ENCODE measurements around the gene SSR4. TPM values are rescaled to one million over a fixed set of nuclear protein-coding genes. Genes with fewer than 3 reads are reported as not detected.

SSR4 gene
- total RNA-seq, result 100 to 1,000 TPM in 1 of 2 donors, 10 to 100 TPM in 1; 93.6 to 110 TPM

GRCh38 chrX:153794018-153794896 is at the start of gene SSR4, which contains the start of gene IDH3G:
TSS of gene SSR4 (plus strand) at chrX:153794668. CDS start at chrX:153794688, 20 bp downstream.
TSS of gene IDH3G (minus strand) at chrX:153794375. CDS start at chrX:153794326, 49 bp downstream.

GRCh38 chrX:153763989-153764755 is 30.3 kb upstream of the SSR4 start, which contains the start of gene PLXNB3:
TSS of gene PLXNB3 (plus strand) at chrX:153764249. CDS start at chrX:153765536, 1,287 bp downstream.

GRCh38 chrX:153780678-153781427 is 13.6 kb upstream of the SSR4 start, which contains the start of gene SRPK3:
TSS of gene SRPK3 (plus strand) at chrX:153781041. CDS start at chrX:153781087, 46 bp downstream.

GRCh38 chrX:153829799-153830639 is 35.6 kb downstream of the SSR4 start, which contains the start of gene PDZD4:
TSS of gene PDZD4 (minus strand) at chrX:153830544. CDS start at chrX:153830298, 246 bp downstream.

Other genes with a start within 250 kb of the SSR4 start
- 10 to 100 TPM; 36.5 to 41.3 TPM for gene CCNQ, start 195.5 kb upstream of the SSR4 start, total RNA-seq
- 1 to 10 TPM; 2.3 to 4.1 TPM for gene DUSP9, start 147.5 kb upstream of the SSR4 start, total RNA-seq
- gene PNCK, start 120.9 kb upstream of the SSR4 start, total RNA-seq, result 1 to 10 TPM in 1 of 2 donors, under 1 TPM in 1; 0.33 to 1.4 TPM
- 10 to 100 TPM; 46.0 to 58.8 TPM for gene SLC6A8, start 106.7 kb upstream of the SSR4 start, total RNA-seq
- gene BCAP31, start 70.3 kb upstream of the SSR4 start, total RNA-seq, result 100 to 1,000 TPM; 150 to 223 TPM
- 100 to 1,000 TPM in 1 of 2 donors, 10 to 100 TPM in 1; 88.4 to 114 TPM for gene ABCD1, start 69.8 kb upstream of the SSR4 start, total RNA-seq
- gene PLXNB3, start 30.4 kb upstream of the SSR4 start, total RNA-seq, result 1 to 10 TPM; 8.7 to 9.6 TPM
- gene SRPK3, start 13.6 kb upstream of the SSR4 start, total RNA-seq, result under 1 TPM; under 0.01 to 0.33 TPM
- 10 to 100 TPM; 49.3 to 54.7 TPM for gene IDH3G, start 293 bp upstream of the SSR4 start, total RNA-seq
- 1 to 10 TPM in 1 of 2 donors, under 1 TPM in 1; 1.00 to 1.7 TPM for gene PDZD4, start 35.9 kb downstream of the SSR4 start, total RNA-seq
- gene L1CAM, start 91.5 kb downstream of the SSR4 start, total RNA-seq, result 100 to 1,000 TPM; 127 to 207 TPM
- gene AVPR2, start 110.0 kb downstream of the SSR4 start, total RNA-seq, result under 1 TPM in 1 of 2 donors, not detected in 1; 0.33 TPM
- 1 to 10 TPM; 2.3 to 3.8 TPM for gene ARHGAP4, start 131.6 kb downstream of the SSR4 start, total RNA-seq
- gene NAA10, start 140.4 kb downstream of the SSR4 start, total RNA-seq, result 10 to 100 TPM; 66.4 to 89.6 TPM
- gene RENBP, start 150.0 kb downstream of the SSR4 start, total RNA-seq, result 10 to 100 TPM; 61.3 to 75.0 TPM
- 10 to 100 TPM; 32.0 to 37.6 TPM for gene HCFC1, start 177.2 kb downstream of the SSR4 start, total RNA-seq
- gene TMEM187, start 178.1 kb downstream of the SSR4 start, total RNA-seq, result 1 to 10 TPM; 6.0 to 9.3 TPM
- 10 to 100 TPM; 30.6 to 67.3 TPM for gene IRAK1, start 225.2 kb downstream of the SSR4 start, total RNA-seq

Data from melanocyte of skin (primary cell).